Amniotic epithelial cell (primary cell): Measurements from ENCODE around the gene PCNX2.

ENCODE experiments used
- DNase-seq: peaks from one replicate; pipeline ENCODE4 v3.0.0-alpha.2; 2010; ENCODE audit warnings: low read depth

PCNX2 gene

DNA sequence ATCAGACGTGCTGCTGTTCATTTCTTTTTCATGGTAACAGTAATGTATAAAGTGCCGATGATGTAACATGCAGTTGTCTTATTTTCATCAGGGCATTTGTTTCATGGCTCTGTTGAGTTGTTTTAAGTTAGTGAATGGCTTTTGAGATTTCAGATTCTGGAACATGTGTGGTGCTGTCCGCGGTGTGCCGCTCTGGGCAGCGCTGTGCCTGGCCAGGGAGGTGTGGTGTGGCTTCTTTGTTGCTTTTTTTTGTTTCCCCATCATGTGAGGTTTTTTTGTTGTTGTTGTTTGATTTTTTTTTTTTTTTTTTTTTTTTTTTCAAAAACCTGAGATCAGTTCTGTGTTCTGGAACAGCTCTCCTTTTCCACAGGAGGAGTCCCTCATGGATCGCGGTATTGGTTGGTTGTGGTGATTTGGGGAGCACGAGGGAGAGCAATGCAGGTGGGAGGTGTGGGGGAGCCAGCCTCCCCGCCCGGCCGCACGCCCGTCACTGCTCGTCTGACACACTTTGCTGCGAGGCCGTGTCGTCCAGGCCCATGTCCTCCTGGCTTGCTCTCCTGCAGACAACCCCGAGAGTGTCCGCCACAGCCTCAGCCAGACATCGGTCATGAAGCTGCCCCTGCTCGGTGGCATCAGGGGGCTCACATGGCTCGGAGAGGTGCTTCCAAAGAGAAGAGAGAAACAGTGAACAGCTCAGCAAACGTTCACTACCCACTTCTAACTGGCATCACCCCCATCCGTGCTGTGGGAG lies 311.5 kb downstream of the PCNX2 start:
- DNase-seq: no peak

DNA sequence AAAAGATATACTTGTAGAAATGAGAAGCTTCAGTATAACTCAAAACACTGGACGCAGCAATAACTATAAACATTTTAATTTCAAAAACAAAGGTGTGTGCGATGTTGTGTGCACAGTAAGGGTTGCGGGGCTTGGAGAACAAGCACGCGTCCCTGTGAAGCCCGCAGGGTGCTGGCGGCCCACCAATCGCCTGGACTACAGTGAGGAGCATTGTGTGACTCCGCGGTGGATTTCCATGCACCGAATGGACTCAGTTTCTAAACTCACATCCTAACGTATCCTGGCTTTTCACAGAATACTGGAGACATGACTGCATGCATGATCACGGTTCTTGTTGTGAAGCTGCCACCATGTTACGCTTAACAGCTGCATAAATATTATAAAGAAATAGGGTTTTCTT lies 312.1 kb downstream of the PCNX2 start:
- DNase-seq: no peak

DNA sequence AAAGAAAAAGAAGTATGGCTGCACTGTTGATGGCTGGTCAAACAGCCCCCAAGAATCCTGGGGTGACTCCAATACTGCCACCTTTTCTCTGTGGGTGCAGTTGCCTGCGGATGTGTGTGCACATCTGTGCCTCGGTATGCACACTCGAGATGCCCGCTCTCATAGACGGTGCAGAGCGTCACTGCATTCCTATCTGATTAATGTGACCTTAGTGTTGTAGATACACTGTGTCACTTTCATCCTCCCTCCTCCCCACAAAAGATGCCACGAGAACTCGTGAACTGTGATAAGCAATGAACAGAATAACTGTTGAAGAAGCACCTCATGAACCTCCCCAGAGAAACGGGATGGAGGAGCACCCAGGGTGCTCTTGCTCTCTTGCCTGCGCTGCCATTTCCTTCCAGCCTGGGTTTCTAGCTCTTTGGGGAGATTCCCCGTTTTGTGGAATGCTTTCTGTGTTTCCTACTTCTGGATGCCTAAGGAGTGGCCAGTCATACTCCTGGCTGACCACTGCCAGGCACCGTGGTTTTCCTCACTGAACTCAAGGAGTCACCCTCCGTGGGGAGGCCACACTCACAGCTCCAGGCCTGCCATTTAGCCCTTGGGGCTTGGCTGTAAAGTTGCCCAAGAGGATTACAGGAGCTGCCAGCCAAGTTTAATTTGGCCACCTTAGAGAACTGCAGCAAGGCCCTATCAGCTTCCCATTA lies 313.1 kb downstream of the PCNX2 start:
- peak; percentile 77 for DNase-seq

DNA sequence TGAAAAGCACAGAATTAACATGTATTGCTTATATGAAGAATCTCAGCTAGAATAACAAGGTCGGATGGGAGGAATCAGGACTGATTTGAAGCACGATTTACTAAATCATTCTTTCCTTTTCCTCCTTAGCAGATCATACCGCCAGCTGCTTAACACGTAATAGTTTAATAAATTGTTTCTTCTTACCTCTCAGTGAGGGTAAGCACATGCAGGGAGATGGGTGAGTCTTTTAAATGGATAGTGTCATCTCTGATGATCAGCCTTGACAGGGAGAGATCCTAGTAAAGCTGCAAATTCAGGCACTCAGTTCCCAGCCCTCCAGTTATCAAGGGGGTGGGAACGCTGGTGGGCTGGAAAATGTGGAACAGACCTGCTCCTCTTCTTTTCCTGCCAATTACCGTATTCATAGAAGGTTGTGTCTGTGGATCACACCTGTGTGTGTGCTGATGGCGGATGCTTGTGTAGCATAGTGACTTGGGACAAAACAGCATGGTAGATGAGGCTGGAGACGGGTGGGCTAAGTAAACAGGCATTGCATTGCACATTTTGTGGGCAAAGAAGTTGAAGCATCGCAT lies 314.5 kb downstream of the PCNX2 start:
- DNase-seq: no peak

DNA sequence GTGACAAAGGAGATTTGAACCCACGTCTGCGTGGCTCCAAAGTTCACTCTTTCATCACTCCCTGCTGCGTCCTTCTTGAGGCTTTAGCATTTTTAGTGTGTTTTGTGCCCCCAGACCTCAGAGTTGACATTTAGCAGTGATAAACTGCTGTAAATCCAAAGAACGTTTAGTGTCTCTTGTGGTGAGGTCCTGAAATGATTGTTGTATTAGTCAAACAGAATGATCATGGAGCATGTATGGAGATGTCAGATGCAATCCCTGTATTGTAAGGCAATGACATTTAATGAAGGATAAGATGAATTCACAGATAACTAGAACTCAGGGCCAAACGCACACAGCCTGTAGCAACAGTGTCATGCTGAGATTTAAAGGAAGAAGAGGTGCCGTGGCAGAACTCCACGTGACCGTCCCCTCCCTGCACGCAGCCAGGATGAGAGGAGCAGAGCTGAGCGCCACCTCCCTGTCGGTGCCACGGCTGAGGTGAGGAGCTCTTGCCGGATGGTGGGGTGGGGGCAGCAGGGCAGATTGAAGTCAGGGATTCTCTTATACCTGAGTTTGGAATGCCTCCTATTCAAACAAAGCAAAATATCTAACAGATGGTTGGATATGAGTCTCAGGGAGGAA lies 315.1 kb downstream of the PCNX2 start:
- peak; percentile 54 for DNase-seq

DNA sequence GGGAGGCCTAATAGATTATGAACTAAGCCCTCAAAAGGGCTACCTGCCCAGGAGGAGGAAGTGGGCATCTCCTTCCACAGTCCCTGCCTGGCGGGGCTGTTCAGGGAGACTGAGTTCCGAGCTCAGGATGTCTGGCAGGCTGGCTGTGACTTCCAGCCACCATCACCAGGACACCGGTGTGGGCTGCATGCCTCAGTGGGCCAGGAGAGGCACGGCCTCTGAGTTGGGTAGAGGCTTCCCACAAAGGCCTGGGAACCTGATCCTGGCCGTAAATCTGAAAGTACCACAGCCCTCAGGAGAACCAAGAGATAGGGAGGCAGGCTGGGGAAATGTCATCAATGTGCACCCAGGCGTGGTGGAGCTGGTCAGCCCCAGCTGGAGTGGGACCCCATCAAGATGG lies 316.0 kb downstream of the PCNX2 start:
- DNase-seq: no peak

DNA sequence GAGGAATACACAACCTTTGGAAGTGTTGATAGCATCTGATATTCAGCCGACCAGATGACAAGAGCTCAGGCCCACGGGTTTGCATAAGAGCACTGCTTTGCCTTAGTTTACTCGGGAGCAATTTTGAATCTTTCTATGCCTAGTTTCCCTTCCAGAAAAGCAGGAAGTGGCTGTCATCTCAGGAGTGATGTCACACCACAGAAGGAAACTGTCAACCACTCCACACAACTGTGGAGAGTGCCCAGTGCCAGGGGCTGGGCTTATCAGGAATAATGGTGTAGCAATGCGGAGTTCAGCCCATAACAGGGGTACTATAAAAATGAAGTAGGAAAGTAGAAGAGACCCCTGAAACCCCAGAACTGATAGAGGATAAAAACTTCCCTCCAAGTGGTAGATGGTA lies 316.7 kb downstream of the PCNX2 start:
- DNase-seq: no peak

DNA sequence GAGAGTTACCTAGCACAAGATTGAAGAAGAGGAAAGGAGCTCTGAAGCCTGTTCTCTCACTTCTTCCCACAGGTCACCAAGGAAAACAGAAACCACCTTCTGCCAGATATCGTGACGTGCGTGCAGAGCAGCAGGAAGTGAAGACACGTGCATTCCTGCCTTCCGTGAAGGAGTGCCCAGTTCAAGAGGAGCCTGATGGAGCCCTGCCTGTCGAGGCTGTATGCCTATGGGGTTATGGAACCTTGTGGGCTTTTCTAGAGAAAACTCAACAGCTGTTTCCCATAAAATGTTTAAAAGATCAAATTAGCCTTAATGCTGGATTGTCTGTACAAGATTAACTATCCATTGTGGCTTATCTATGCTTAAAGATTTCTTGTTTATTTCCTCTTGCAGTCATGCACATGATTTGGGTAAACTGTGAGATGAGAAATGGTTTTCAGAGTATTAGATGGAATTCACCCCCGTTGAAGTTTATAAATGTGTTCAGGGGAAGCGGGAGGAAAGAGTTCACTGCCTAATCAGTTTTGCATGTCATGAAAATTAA lies 317.4 kb downstream of the PCNX2 start:
- no peak for DNase-seq

DNA sequence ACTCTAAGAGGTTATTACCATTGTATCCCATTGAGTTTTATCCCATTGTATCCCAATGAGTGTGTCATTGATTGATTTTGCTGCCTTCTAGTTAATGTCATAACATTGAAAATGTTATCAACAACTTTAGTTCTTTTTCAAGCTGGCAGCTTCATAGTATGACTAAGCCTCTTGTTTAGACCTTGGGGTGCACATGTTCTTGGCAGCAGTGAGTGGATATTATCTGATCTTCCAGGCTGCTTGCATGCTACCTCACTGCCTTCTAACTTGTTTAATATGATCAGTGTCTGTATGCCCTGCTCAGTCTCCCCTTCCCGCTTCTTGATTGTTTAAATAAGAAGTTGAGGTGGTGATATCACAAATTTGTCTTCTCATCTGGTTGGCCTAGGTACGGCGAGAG lies 320.6 kb downstream of the PCNX2 start:
- peak; percentile 88 for DNase-seq

DNA sequence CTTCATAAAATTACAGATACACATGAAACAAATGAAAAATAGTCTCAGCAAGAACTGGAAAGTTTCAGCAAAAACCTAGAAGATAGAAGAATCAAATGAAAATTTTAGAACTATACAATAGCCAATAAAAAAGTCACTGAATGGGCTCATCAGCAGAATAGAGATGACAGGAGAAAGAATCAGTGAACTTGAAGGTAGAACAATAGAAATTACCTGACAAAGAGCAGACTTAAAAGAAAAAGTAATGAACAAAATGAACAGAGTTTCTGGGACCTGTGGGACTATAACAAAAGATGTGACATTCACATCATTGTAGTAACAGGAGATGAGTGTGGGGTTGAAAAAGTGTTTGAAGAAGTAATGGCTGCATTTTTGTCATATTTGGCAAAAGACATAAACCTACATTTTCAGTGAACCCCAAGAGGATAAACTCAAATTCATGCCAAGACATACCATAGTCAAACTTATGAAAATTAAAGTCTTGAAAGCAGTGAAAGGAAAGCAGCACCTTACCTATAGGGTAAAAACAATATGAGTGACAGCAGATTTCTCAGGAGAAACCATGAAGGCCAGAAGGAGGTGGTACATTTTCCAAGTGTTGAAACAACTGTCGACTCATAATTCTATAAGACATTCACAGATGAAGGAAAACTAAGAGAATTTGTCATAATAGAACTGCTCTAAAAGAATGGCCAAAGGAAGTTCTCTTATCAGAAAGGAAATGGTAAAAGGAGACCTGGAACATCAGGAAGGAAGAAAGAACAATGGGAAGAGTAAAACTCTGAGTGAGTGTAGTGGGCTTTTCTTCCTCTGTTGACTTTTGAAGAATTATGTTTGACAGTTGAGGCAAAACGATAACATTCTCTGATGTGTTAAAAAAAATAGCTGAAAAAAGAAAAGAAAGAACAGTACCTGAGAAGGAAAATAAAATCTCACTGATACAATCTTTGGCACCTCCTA lies 321.6 kb downstream of the PCNX2 start:
- DNase-seq: peak; percentile 44

DNA sequence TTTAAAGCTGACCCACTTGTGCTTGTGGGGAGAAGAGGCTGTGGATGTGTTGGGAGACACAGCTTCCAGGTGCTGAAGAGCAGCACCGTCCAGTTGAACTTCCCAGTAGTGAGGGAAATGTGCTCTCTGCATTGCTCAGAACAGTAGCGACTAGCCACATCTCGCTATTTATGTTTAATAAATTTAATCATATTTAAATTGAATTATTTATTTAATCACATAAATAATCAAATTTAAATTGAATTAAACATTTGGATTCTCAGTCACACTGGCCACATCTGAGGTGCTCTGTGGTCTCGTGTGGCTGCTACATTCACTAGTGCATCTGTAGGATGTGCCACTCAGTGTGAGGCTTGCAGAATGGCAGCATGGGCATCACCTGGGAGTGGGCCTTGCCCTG lies 325.0 kb downstream of the PCNX2 start:
- no peak for DNase-seq

DNA sequence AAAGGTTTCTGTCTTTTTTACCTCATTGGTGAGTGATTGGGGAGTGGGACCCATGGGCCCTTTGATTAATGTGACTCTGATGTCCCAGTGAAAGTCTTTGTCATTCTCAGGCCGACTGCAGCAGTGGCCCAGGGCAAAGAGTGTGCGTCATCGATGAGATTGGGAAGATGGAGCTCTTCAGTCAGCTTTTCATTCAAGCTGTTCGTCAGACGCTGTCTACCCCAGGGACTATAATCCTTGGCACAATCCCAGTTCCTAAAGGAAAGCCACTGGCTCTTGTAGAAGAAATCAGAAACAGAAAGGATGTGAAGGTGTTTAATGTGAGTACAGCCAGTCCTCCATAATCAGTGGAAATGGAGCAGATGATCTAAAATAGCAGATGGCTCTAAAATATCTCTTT lies 325.7 kb downstream of the PCNX2 start:
- no peak for DNase-seq

DNA sequence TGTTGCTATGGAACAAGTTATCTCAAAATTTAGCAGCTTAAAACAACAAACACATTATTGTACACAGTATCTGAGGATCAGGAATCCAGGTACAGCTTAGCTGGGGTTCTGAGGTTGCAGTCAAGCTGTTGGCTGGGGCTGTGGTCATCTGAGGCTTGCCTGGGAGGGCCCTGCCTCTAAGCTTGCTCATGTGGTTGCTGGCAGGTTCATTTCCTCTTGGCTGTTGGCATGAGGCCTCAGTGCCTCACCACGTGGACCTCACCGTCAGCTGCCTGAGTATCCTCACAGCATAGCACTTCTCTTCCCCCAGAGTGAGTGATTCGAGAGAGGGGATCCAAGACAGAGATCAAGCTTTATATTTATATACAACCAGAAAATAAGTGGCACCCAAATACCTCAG lies 326.6 kb downstream of the PCNX2 start:
- DNase-seq: peak; percentile 66

DNA sequence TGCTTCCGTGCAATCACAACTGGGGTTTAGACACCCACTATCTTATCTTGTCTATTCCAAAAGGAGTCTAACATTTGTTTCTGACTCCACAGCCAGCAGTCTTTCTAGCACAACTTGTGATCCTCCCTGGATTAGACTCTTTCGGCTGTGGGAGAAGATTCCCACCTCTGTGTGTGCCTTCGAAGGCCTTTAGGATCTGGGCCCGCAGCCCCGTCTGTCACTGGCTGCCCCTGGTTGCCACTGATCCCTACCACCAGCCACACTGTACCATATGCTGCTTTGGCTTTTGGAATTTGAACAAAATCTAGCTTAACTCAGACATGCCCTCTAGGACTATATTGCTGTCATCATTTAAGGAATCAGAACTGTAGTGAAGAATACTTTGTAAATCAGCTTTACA lies 327.1 kb downstream of the PCNX2 start:
- peak; percentile 29 for DNase-seq

DNA sequence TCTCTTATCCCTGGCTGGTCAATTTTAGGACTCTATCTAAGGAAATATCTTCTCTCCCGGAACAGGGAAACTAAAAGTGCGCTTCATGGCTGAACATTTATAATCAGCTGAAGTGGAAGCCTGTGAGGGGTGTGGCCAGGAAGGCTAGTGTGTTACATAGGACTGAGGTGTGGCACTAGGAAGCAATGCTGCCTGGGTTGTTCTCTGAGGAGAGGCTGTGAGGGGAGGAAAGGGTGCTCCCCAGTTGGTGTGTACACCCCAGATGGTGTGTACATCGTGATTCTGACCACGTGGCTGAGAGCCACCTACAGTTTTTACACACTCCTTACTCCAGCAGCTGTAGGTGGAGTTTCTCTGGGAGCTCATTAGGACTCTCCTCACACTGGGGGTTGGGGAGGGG lies 328.9 kb downstream of the PCNX2 start:
- DNase-seq: no peak

DNA sequence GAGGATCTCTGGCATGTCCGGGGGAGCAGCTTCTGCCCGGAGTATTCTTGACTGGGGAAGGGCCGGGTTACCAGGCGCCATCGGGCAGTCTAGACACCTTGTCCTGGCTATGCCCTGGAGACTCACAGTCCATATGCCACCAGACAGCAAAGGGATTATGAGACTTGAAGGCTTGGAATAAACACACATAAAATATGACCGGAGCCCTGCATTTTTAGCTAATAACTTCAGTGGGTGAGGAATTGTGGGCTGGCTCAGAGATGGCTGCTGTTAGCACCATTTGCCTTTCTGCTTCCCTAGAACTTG lies 329.7 kb downstream of the PCNX2 start:
- DNase-seq: peak; percentile 43

DNA sequence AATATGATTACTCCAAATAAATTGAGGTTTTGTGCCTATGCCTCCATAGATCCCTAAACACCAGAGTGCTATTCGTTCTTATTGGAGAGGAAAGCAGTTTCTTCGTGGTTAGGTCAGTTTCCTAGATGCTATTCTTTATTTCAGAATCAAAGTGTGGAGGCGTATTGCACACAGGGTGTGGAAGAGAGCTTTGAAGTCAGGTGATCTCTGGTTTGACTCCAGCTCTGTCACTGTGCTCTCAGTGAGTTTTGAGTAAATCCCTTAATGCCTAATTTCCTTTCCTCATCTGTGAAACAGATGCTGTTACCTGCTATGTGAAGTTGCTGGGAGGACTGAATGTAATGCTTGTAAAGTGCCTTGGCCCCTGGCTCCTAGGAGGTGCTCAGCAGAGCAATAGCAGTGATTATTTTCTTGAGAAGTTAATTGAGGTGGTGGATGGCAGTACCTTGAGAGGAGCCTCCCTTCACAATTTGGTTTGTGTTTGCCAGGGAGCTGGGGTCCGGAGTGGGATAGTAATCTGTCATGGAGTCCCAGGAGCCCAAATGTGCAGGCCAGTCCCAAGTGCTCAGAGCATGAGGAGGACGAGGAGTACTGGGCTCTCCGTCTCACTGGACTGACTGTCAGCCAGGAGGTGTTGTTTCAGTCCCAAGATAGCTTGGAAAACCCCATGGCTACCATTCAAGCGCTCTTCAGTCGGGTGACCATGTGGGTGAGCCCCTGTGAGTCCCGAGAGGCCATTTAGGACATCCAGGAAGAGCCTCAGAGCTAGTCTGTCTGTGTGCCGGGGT lies 330.2 kb downstream of the PCNX2 start:
- no peak for DNase-seq

DNA sequence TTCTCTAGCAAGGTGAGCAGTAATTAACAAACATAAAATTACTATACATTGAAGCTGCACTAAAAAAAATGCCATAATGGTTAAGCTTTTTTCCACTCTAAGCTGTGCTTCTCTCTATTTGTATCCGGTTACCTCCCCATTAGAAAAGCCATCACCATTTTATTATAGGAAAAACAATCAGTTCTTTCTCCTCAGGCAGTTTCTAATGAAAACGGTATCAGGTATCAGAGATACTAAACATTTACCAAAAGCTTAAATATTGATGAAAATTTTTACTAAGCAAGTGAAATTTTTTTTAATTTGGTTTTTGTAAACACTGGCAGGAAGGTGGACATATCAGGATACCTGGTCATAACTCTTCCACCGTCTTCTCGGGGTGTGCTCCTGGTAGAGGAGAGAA lies 330.9 kb downstream of the PCNX2 start:
- no peak for DNase-seq

DNA sequence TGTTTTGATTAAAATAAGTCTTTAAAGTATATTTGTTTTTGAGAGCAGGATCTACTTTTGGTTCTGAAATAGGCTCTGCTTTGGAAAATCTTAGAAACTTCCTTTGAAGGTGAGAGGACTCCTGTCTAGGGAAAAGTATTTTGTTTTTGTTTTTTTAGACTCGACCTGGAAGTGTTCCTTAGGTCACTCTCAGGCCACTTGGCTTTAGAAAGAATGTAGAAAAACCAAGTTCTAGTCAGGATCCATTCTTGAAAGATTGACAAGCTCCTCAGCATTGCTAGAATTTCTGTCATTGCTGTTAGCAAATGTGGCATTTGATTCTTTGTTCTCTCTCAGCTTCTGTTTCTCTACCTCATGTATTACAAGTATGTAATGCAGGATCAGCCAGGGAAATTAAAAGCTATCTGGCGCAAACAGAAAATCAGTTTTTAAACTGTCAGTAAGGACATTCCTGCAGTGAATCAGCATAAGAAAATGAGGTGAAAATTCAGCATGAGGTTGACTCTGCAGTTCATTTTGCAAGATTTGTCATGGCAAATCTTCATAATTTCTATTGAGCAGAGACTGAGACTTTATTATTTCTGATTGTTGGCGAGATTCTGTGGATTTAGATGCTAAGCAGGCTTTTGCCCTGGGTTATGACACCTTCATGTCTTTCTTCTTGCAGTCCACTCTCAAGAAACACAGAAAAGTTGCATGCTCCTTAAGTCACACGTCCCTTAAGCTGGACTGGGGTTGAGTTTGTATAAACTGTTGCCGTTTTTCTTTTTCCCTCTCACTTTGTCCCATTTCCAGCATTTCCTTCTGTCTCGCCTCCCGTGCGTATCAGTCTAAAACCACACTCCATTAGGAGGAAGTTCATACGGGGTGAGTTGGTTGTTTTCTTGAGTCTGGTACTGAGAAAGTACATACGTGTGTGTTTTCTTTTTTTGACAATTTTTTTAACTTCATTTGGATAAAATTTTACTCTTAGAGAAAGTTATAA lies 332.5 kb downstream of the PCNX2 start:
- peak; percentile 78 for DNase-seq

DNA sequence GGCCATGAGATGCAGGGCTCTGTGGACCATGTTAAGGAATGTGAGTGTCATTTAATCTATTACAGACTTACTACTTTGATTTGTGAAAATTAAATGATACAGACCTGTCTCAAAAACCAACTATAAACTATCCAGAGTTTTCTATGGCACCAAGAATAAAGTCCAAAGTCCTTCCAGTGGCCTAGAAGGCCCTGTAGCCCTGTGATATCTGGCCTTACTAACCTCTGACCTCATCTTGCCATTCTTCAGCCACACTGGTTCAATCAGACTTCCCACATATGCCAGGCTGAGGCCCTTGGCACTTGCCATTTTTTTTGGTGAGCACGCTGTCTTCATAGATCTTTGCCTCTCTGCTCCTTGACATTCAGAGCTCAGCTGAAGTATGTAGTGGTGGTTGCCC lies 337.5 kb downstream of the PCNX2 start:
- no peak for DNase-seq
